T follicular helper cell (primary cell): ENCODE data around the gene H2AZ2.
"Not testable (repeated sequence)": the region's sequence is repeated elsewhere in the genome, so short reads cannot be mapped to it uniquely, and the experiment has no call there.

Source experiments
- DNase-seq: peaks from one replicate; pipeline ENCODE4 v3.0.0-alpha.2; 2020; ENCODE audit warnings: low read depth
- total RNA-seq, 2 experiments: gene quantifications; one replicate each; lab custom pipeline; 2026; lab: John Stamatoyannopoulos, UW

The H2AZ2 gene
- total RNA-seq: 144 to 229 reads per million in 2 experiments

GRCh38 chr7:44847920-44848634 is at the start of gene H2AZ2:
H2AZ2 (minus strand) TSS chr7:44848087; CDS start chr7:44847971, 116 bp downstream.
- peak; percentile 99 for DNase-seq

- no peak for DNase-seq
Measured at GRCh38 chr7:44897309-44897708, 49.4 kb upstream of the H2AZ2 start.

- DNase-seq: no peak
Measured at GRCh38 chr7:44894888-44895580, 47.1 kb upstream of the H2AZ2 start.

GRCh38 chr7:44893710-44894234 is 45.9 kb upstream of the H2AZ2 start:
- DNase-seq: no peak

- no peak for DNase-seq
Measured at GRCh38 chr7:44891791-44892190, 43.9 kb upstream of the H2AZ2 start.

- DNase-seq: peak; percentile 12
Measured at GRCh38 chr7:44891372-44891771, 43.5 kb upstream of the H2AZ2 start.

GRCh38 chr7:44889086-44889781 is 41.3 kb upstream of the H2AZ2 start:
- no peak for DNase-seq

- DNase-seq: no peak
Measured at GRCh38 chr7:44887293-44887692, 39.4 kb upstream of the H2AZ2 start.

GRCh38 chr7:44885394-44886317 is 37.8 kb upstream of the H2AZ2 start, which contains the start of gene PURB:
PURB (minus strand) TSS chr7:44885530; CDS start chr7:44885348, 182 bp downstream.
- DNase-seq: peak; percentile 95

- DNase-seq: peak; percentile 45
Measured at GRCh38 chr7:44884621-44885393, 36.9 kb upstream of the H2AZ2 start.

GRCh38 chr7:44883961-44884620 is 36.2 kb upstream of the H2AZ2 start:
- DNase-seq: no peak

- no peak for DNase-seq
Measured at GRCh38 chr7:44882899-44883298, 35.0 kb upstream of the H2AZ2 start.

- no peak for DNase-seq
Measured at GRCh38 chr7:44881610-44882009, 33.7 kb upstream of the H2AZ2 start.

GRCh38 chr7:44881066-44881600 is 33.2 kb upstream of the H2AZ2 start:
- DNase-seq: no peak

GRCh38 chr7:44880317-44881018 is 32.6 kb upstream of the H2AZ2 start:
- DNase-seq: no peak

- DNase-seq: no peak
Measured at GRCh38 chr7:44876393-44876792, 28.5 kb upstream of the H2AZ2 start.

- no peak for DNase-seq
Measured at GRCh38 chr7:44875241-44875640, 27.4 kb upstream of the H2AZ2 start.

GRCh38 chr7:44872787-44873186 is 24.9 kb upstream of the H2AZ2 start:
- DNase-seq: no peak

GRCh38 chr7:44871918-44872317 is 24.0 kb upstream of the H2AZ2 start:
- not testable (repeated sequence) for DNase-seq
